SK-N-SH (cell line): ENCODE data around the gene HIGD1B. TPM values are rescaled to one million over a fixed set of nuclear protein-coding genes. Genes with fewer than 3 reads are reported as not detected.

Experiments
- CTCF ChIA-PET: fragments of 300-600, 350-600 bp; formaldehyde crosslinking; extraction: SDS; loops from one replicate; lab custom pipeline; 2021; lab: Yijun Ruan, JAX
- POLR2A ChIA-PET: fragments of 350-600 bp; sonication (Branson Sonifier 250); formaldehyde crosslinking; extraction: SDS; loops from one replicate; lab custom pipeline; 2020; ENCODE audit warnings: antibody characterized with exemption, inconsistent platforms; lab: Yijun Ruan, JAX
- DNase-seq: peaks from one replicate; pipeline ENCODE4 v3.0.0; 2012
- H2AFZ ChIP-seq: fragments of 200-600 bp; sonication (generic); 2 replicates; pipeline ENCODE4 v1.8.1; 2016; ENCODE audit warnings: antibody characterized with exemption, mild to moderate bottlenecking, low read depth
- H3F3A ChIP-seq: fragments of 200-600 bp; sonication (generic); replicated peaks from 2 replicates; pipeline ENCODE3; 2016; ENCODE audit warnings: antibody characterized with exemption, mild to moderate bottlenecking; ENCODE audit not compliant: insufficient read depth
- H3K27ac ChIP-seq, 2 experiments: fragments of 200-500 bp in 1 of 2; fragments of 200-600 bp in 1 of 2; sonication (Bioruptor generic) in 1 of 2; sonication (generic), shearing (Covaris generic) in 1 of 2; 2 replicates each; pipeline versions ENCODE4 v1.5.1 to v1.6.1; 2014 to 2016; ENCODE audit warnings: low read depth in 2 of 2, inconsistent platforms in 1 of 2, low read length in 1 of 2, mild to moderate bottlenecking in 1 of 2, mixed read lengths in 1 of 2
- H3K27me3 ChIP-seq: fragments of 200-600 bp; sonication (generic), shearing (Covaris generic); 2 replicates; pipeline ENCODE4 v1.6.1; 2016; ENCODE audit warnings: mixed run types; ENCODE audit not compliant: insufficient read depth
- H3K36me3 ChIP-seq, 2 experiments: fragments of 200-500 bp in 1 of 2; fragments of 200-600 bp in 1 of 2; sonication (Bioruptor generic) in 1 of 2; sonication (generic) in 1 of 2; replicated peaks in 1 of 2; 2 replicates each; pipeline versions ENCODE3 to v1.5.1; 2014 to 2016; ENCODE audit warnings: low read length in 1 of 2, mild to moderate bottlenecking in 1 of 2; ENCODE audit not compliant: insufficient read depth in 2 of 2, control insufficient read depth in 1 of 2
- H3K4me1 ChIP-seq, 2 experiments: fragments of 200-500 bp in 1 of 2; fragments of 200-600 bp in 1 of 2; sonication (Bioruptor generic) in 1 of 2; sonication (generic), shearing (Covaris generic) in 1 of 2; 2 replicates each; pipeline versions ENCODE4 v1.5.1 to v1.6.1; 2014 to 2016; ENCODE audit warnings: low read depth in 1 of 2, low read length in 1 of 2, mixed run types in 1 of 2; ENCODE audit not compliant: insufficient read depth in 2 of 2, control insufficient read depth in 1 of 2
- H3K4me2 ChIP-seq: fragments of 200-600 bp; sonication (generic), shearing (Covaris generic); 2 replicates; pipeline ENCODE4 v1.6.1; 2017; ENCODE audit warnings: mixed run types
- H3K4me3 ChIP-seq, 2 experiments: fragments of 200-500 bp in 1 of 2; fragments of 200-600 bp in 1 of 2; sonication (Bioruptor generic) in 1 of 2; sonication (generic), shearing (Covaris generic) in 1 of 2; 2 replicates each; pipeline versions ENCODE4 v1.5.1 to v1.8.1; 2014 to 2016; ENCODE audit warnings: low read depth in 2 of 2, inconsistent platforms in 1 of 2, low read length in 1 of 2, mild to moderate bottlenecking in 1 of 2, mixed read lengths in 1 of 2, moderate library complexity in 1 of 2
- H3K79me2 ChIP-seq: fragments of 200-600 bp; sonication (generic); 2 replicates; pipeline ENCODE4 v1.8.1; 2017; ENCODE audit warnings: mild to moderate bottlenecking; ENCODE audit not compliant: insufficient read depth
- H3K9ac ChIP-seq: fragments of 200-600 bp; sonication (generic); 2 replicates; pipeline ENCODE4 v1.6.1; 2017; ENCODE audit warnings: mixed run types
- H3K9me2 ChIP-seq: fragments of 200-600 bp; sonication (generic); 2 replicates; pipeline ENCODE4 v1.6.1; 2017; ENCODE audit warnings: mixed run types
- H3K9me3 ChIP-seq: fragments of 200-600 bp; sonication (generic); 2 replicates; pipeline ENCODE4 v1.6.1; 2017; ENCODE audit warnings: mixed run types, mild to moderate bottlenecking, moderate library complexity
- H4K20me1 ChIP-seq: fragments of 200-600 bp; sonication (generic); 2 replicates; pipeline ENCODE4 v1.6.1; 2017; ENCODE audit warnings: mild to moderate bottlenecking, mixed run types; ENCODE audit not compliant: insufficient read depth
- CHD2 ChIP-seq: fragments of 150-350 bp; IDR thresholded peaks from 2 replicates; pipeline ENCODE4 v1.6.1; 2018; ENCODE audit warnings: low read length; ENCODE audit not compliant: partially characterized antibody
- CTCF ChIP-seq: fragments of 200-600 bp; sonication (generic); IDR thresholded peaks from 2 replicates; pipeline ENCODE4 v1.6.1; 2017; ENCODE audit warnings: antibody characterized with exemption, mild to moderate bottlenecking, moderate library complexity
- EP300 ChIP-seq, 2 experiments: IDR thresholded peaks; 2 replicates each; pipeline versions ENCODE4 v1.4.0 to v1.6.1; 2012; ENCODE audit warnings: borderline replicate concordance in 1 of 2, low read depth in 1 of 2, low read length in 1 of 2
- FOSL2 ChIP-seq: IDR thresholded peaks from 2 replicates; pipeline ENCODE4 v1.4.0; 2012; ENCODE audit warnings: low read depth, mild to moderate bottlenecking, moderate library complexity, borderline replicate concordance
- FOXJ3 ChIP-seq: sonication (generic); formaldehyde crosslinking; IDR thresholded peaks from 2 replicates; pipeline ENCODE4 v1.5.1; 2020; ENCODE audit warnings: mild to moderate bottlenecking, missing genetic modification reagents
- FOXM1 ChIP-seq: IDR thresholded peaks from 2 replicates; pipeline ENCODE4 v1.4.0; 2012; ENCODE audit warnings: low read depth, mild to moderate bottlenecking
- GATA2 ChIP-seq: sonication (generic); formaldehyde crosslinking; IDR thresholded peaks from 2 replicates; pipeline ENCODE4 v1.5.0; 2020; ENCODE audit warnings: mild to moderate bottlenecking, missing genetic modification reagents
- MAX ChIP-seq: IDR thresholded peaks from 2 replicates; pipeline ENCODE4 v1.4.0; 2012; ENCODE audit warnings: low read depth
- MXI1 ChIP-seq: IDR thresholded peaks from 2 replicates; pipeline ENCODE4 v1.6.1; 2012; ENCODE audit warnings: mild to moderate bottlenecking, low read depth, low read length, improper control_type of control experiment
- NFIC ChIP-seq: IDR thresholded peaks from 2 replicates; pipeline ENCODE4 v1.4.0; 2012; ENCODE audit warnings: borderline replicate concordance
- NRF1 ChIP-seq: IDR thresholded peaks from 2 replicates; pipeline ENCODE4 v1.6.1; 2012; ENCODE audit warnings: low read depth, mild to moderate bottlenecking, low read length
- PBX3 ChIP-seq: IDR thresholded peaks from 2 replicates; pipeline ENCODE4; 2012
- POLR2AphosphoS5 ChIP-seq: IDR thresholded peaks from 2 replicates; pipeline ENCODE4 v1.6.1; 2012; ENCODE audit warnings: low read depth, low read length
- RAD21 ChIP-seq: IDR thresholded peaks from 2 replicates; pipeline ENCODE4 v1.6.1; 2012; ENCODE audit warnings: mild to moderate bottlenecking, low read length
- RCOR1 ChIP-seq: fragments of 150-350 bp; IDR thresholded peaks from 2 replicates; pipeline ENCODE4 v1.6.1; 2017; ENCODE audit warnings: antibody characterized with exemption, low read length
- RFX5 ChIP-seq: IDR thresholded peaks from 2 replicates; pipeline ENCODE4 v1.6.1; 2012; ENCODE audit warnings: mild to moderate bottlenecking, improper control_type of control experiment, low read length
- RXRA ChIP-seq: IDR thresholded peaks from 2 replicates; pipeline ENCODE4 v1.4.0; 2012; ENCODE audit warnings: low read depth, mild to moderate bottlenecking, borderline replicate concordance
- SIN3A ChIP-seq: IDR thresholded peaks from 2 replicates; pipeline ENCODE4 v1.6.1; 2012; ENCODE audit warnings: low read depth, mild to moderate bottlenecking, low read length, moderate library complexity, borderline replicate concordance
- SMC3 ChIP-seq: IDR thresholded peaks from 2 replicates; pipeline ENCODE4 v1.6.1; 2012; ENCODE audit warnings: low read depth, low read length, improper control_type of control experiment
- TEAD4 ChIP-seq: IDR thresholded peaks from 2 replicates; pipeline ENCODE4 v1.4.0; 2012; ENCODE audit warnings: mild to moderate bottlenecking, borderline replicate concordance; ENCODE audit not compliant: insufficient read depth
- USF1 ChIP-seq: IDR thresholded peaks from 2 replicates; pipeline ENCODE4 v1.4.0; 2012; ENCODE audit warnings: low read depth, borderline replicate concordance
- YY1 ChIP-seq: IDR thresholded peaks from 2 replicates; pipeline ENCODE4 v1.4.0; 2012; ENCODE audit warnings: low read depth, mild to moderate bottlenecking
- ZBTB33 ChIP-seq: IDR thresholded peaks from 2 replicates; pipeline ENCODE4 v1.4.0; 2012; ENCODE audit warnings: low read depth, borderline replicate concordance
- WGBS: methylation state at CpG from one replicate; pipeline ENCODE4 v1.1.6; 2017; ENCODE audit warnings: low lambda C conversion rate; 5-methylcytosine and 5-hydroxymethylcytosine counted together
- polyA plus RNA-seq, 3 experiments: library from polyadenylated mRNA; depleted of rRNA; stranded (reverse); fragments of >200 nt; gene quantifications; 2 replicates each; pipeline ENCODE4 v1.2.3, GENCODE V29; 2012

The HIGD1B gene
- polyA plus RNA-seq, 1 of the 3 experiments (the other 2 are of a cell fraction) = not detected

- Histone ChIP-seq H3K4me3 (no peak overlapping the region; a peak in 1 of 4 replicates), H3K27ac (no peak overlapping the region)
Observed at GRCh38 chr17:44865231-44865660, 17.6 kb downstream of the HIGD1B start.

More at GRCh38 chr17:44865231-44865660, 17.6 kb downstream of the HIGD1B start:
- no peak overlapping the region for H3K4me2 ChIP-seq
- CTCF ChIA-PET = interaction anchor here (0.6 to 11.1 kb wide), 24 partner anchors 8 to 355 kb away, joined by 3 to 420 read pairs (median 5); partner anchors contain the start of gene HIGD1B
- H2AFZ ChIP-seq = no peak overlapping the region
- H3K9ac ChIP-seq = no peak overlapping the region
- peaks cover 53 to 70% of the 10 kb centered on the region in 2 experiments for H3K36me3 ChIP-seq
- no peaks in the 10 kb centered on the region for H3K9me3 ChIP-seq
- H3K9me2 ChIP-seq = no peaks in the 10 kb centered on the region
- POLR2A ChIA-PET = interaction anchor here (1.8 kb wide), 1 partner anchor 86 kb away, joined by 5 read pairs; no protein-coding TSS in a partner anchor
- WGBS = 55% methylated on average over 1 of the region's 1 CpG
- H3K4me1 ChIP-seq = no peaks in the 10 kb centered on the region
- no peaks in the 10 kb centered on the region for H3K79me2 ChIP-seq
- DNase-seq = peak; percentile 79
- H3K27me3 ChIP-seq = 0 out of 2 replicates have a peak, but pooled peaks cover 3% of the 10 kb centered on the region
- peaks cover 21% of the 10 kb centered on the region for H3F3A ChIP-seq
- H4K20me1 ChIP-seq = no peaks in the 10 kb centered on the region
- TF ChIP-seq SIN3A (peak; percentile 51; the same call in 1 of the 2 replicates), FOXJ3 (CRISPR knock-in tag) (no peak), CHD2 (no peak), NFIC (no peak), GATA2 (CRISPR knock-in tag) (no peak), RCOR1 (no peak), RFX5 (0 out of 2 replicates have a peak, but pooled peaks have one; percentile 18), ZBTB33 (no peak), PBX3 (no peak), EP300 (IDR thresholded peaks at IDR 0.05; ENCODE audit: borderline replicate concordance in 1 of 2, low read depth in 1 of 2, low read length in 1 of 2) (no peak), FOSL2 (no peak), NRF1 (no peak), POLR2AphosphoS5 (no peak), TEAD4 (no peak), MAX (no peak), RXRA (no peak), USF1 (no peak), FOXM1 (no peak), YY1 (no peak), RAD21 (peak; percentile 76), CTCF (peak; percentile 87), MXI1 (no peak), SMC3 (peak; percentile 95)
